Loucy (cell line): ENCODE measurements around the gene SLC39A1.
"Not testable (repeated sequence)": the region's sequence is repeated elsewhere in the genome, so short reads cannot be mapped to it uniquely, and the experiment has no call there.

ENCODE experiments used
- H2AFZ ChIP-seq: fragments of 200-600 bp; sonication (generic); 2 replicates; pipeline ENCODE4 v1.6.0; 2016; ENCODE audit warnings: antibody characterized with exemption, mild to moderate bottlenecking, low read length, moderate library complexity
- H3F3A ChIP-seq: fragments of 200-600 bp; 2 replicates; pipeline ENCODE4 v1.6.0; 2016; ENCODE audit warnings: antibody characterized with exemption, low read depth, mild to moderate bottlenecking
- H3K27me3 ChIP-seq: fragments of 200-600 bp; sonication (generic); 2 replicates; pipeline ENCODE4 v1.6.1; 2014; ENCODE audit warnings: low read length, mild to moderate bottlenecking; ENCODE audit not compliant: insufficient read depth, poor library complexity, severe bottlenecking
- H3K36me3 ChIP-seq: fragments of 200-600 bp; sonication (generic); 2 replicates; pipeline ENCODE4 v1.6.1; 2016; ENCODE audit warnings: low read length; ENCODE audit not compliant: insufficient read depth
- H3K4me1 ChIP-seq: fragments of 200-600 bp; sonication (generic); 2 replicates; pipeline ENCODE4 v1.5.1; 2014; ENCODE audit warnings: low read length, mild to moderate bottlenecking; ENCODE audit not compliant: insufficient read depth, poor library complexity, severe bottlenecking
- H3K4me2 ChIP-seq: fragments of 200-600 bp; sonication (generic); 2 replicates; pipeline ENCODE4 v1.6.0; 2014; ENCODE audit warnings: antibody characterized with exemption, low read length, low read depth, mild to moderate bottlenecking; ENCODE audit not compliant: poor library complexity, severe bottlenecking
- H3K4me3 ChIP-seq: fragments of 200-600 bp; sonication (generic); 2 replicates; pipeline ENCODE4 v1.5.1; 2014; ENCODE audit warnings: low read length, mild to moderate bottlenecking, mixed read lengths; ENCODE audit not compliant: poor library complexity, severe bottlenecking
- H3K79me2 ChIP-seq: fragments of 200-600 bp; sonication (generic); 2 replicates; pipeline ENCODE4 v1.6.1; 2014; ENCODE audit warnings: low read length; ENCODE audit not compliant: insufficient read depth
- H3K9ac ChIP-seq: fragments of 200-600 bp; sonication (generic); 2 replicates; pipeline ENCODE4 v1.6.0; 2014; ENCODE audit warnings: mild to moderate bottlenecking, low read depth, low read length, moderate library complexity; ENCODE audit not compliant: poor library complexity, severe bottlenecking
- H3K9me2 ChIP-seq: fragments of 200-600 bp; sonication (generic); replicated peaks from 2 replicates; pipeline ENCODE4 v1.6.1; 2016; ENCODE audit warnings: low read depth, low read length, mixed read lengths
- H3K9me3 ChIP-seq: fragments of 200-600 bp; sonication (generic); 2 replicates; pipeline ENCODE4 v1.6.1; 2014; ENCODE audit warnings: mild to moderate bottlenecking, antibody characterized with exemption, low read length, low read depth; ENCODE audit not compliant: insufficient read depth
- H4K20me1 ChIP-seq: fragments of 200-600 bp; sonication (generic); 2 replicates; pipeline ENCODE4 v1.6.0; 2014; ENCODE audit warnings: antibody characterized with exemption, low read length, mild to moderate bottlenecking; ENCODE audit not compliant: insufficient read depth, poor library complexity, severe bottlenecking
- EZH2phosphoT487 ChIP-seq: fragments of 200-600 bp; IDR thresholded peaks from 2 replicates; pipeline ENCODE4 v1.6.1; 2018; ENCODE audit warnings: antibody characterized with exemption, mild to moderate bottlenecking, moderate library complexity, borderline replicate concordance
- TF ChIP-seq, protein P1 (sequence below): fragments of 200-600 bp; sonication (generic); conservative IDR thresholded peaks from 2 replicates; pipeline ENCODE4 v1.5.1; 2014; ENCODE audit warnings: mild to moderate bottlenecking, antibody characterized with exemption, low read length

Gene SLC39A1

DNA sequence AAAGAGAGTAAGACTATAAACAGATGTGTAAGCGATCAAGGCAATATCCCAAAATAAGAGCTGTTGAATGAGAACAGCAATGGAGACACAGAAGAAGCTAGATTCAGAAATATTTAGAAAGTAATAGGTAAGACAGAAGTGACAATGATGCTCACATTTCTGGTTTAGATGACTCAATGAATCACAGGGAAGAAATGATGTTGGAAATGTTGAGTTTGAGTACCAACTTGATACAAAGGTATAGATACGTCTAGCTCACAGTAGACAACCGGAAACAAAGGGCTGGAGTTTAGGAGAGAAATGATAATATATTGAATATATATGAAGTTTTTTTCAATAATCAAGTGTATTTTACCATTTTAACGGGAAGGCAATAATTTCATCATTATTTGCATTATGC lies 47.0 kb downstream of the SLC39A1 start:
- peaks cover 93% of the 10 kb centered on the region for H4K20me1 ChIP-seq
- peaks cover 100% of the 10 kb centered on the region for H3K79me2 ChIP-seq
- TF ChIP-seq EZH2phosphoT487, result no peak
- TF ChIP-seq, protein P1, sequence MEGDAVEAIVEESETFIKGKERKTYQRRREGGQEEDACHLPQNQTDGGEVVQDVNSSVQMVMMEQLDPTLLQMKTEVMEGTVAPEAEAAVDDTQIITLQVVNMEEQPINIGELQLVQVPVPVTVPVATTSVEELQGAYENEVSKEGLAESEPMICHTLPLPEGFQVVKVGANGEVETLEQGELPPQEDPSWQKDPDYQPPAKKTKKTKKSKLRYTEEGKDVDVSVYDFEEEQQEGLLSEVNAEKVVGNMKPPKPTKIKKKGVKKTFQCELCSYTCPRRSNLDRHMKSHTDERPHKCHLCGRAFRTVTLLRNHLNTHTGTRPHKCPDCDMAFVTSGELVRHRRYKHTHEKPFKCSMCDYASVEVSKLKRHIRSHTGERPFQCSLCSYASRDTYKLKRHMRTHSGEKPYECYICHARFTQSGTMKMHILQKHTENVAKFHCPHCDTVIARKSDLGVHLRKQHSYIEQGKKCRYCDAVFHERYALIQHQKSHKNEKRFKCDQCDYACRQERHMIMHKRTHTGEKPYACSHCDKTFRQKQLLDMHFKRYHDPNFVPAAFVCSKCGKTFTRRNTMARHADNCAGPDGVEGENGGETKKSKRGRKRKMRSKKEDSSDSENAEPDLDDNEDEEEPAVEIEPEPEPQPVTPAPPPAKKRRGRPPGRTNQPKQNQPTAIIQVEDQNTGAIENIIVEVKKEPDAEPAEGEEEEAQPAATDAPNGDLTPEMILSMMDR, result no peak
- H3K9me2 ChIP-seq, result no peaks in the 10 kb centered on the region
- H3K36me3 ChIP-seq, result peaks cover 4% of the 10 kb centered on the region; the same call in 1 of the 2 replicates
- no peak overlapping the region for H2AFZ ChIP-seq
- no peaks in the 10 kb centered on the region for H3K27me3 ChIP-seq
- H3K9ac ChIP-seq, result no peak overlapping the region
- no peaks in the 10 kb centered on the region for H3K9me3 ChIP-seq
- H3K4me1 ChIP-seq, result peaks cover 37% of the 10 kb centered on the region
- no peak overlapping the region for H3K4me3 ChIP-seq
- no peaks in the 10 kb centered on the region for H3F3A ChIP-seq
- no peak overlapping the region for H3K4me2 ChIP-seq

DNA sequence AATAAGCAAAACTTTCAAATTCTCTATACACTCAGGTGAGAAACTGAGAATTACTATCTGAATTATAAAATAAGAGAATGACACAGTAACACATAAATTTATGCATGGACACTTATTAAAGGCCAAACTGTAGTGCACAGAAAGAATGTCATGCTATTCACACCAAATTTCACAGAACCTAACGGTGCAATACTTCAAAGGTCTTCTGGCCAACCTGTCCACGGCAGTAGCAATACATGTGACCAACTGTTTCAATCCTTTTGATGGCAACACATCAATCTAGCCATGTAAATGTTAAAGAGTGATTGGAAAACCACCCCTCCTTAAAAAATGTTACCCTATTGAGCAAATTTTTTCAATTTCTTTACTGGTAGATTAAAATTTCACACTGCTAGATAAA lies 51.0 kb downstream of the SLC39A1 start:
- H3F3A ChIP-seq, result no peaks in the 10 kb centered on the region
- H3K4me2 ChIP-seq, result no peak overlapping the region
- no peak overlapping the region for H3K4me3 ChIP-seq
- H4K20me1 ChIP-seq, result peaks cover 85% of the 10 kb centered on the region
- TF ChIP-seq EZH2phosphoT487, result no peak
- peaks cover 4% of the 10 kb centered on the region for H3K4me1 ChIP-seq
- no peak overlapping the region for H3K9ac ChIP-seq
- H2AFZ ChIP-seq, result no peak overlapping the region
- H3K27me3 ChIP-seq, result no peaks in the 10 kb centered on the region
- no peaks in the 10 kb centered on the region for H3K9me2 ChIP-seq
- H3K36me3 ChIP-seq, result peaks cover 3% of the 10 kb centered on the region
- peaks cover 99% of the 10 kb centered on the region for H3K79me2 ChIP-seq
- no peaks in the 10 kb centered on the region for H3K9me3 ChIP-seq

DNA sequence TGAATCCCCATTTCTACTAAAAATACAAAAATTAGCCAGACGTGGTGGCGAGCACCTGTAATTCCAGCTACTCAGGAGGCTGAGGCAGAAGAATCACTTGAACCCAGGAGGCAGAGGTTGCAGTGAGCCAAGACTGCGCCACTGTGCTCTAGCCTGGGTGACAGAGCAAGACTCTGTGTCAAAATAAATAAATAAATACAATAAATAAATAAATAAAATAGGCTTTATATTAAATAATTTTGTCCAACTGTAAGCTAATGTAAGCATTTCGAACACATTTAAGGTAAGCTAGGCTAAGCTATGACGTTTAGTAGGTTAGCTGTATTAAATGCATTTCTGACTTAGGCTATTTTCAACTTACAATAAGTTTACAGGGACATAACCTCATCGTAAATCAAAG lies 52.8 kb downstream of the SLC39A1 start:
- H3K9me3 ChIP-seq, result not testable (repeated sequence)
- peaks cover 84% of the 10 kb centered on the region for H4K20me1 ChIP-seq

More for the DNA sequence above, 52.8 kb downstream of the SLC39A1 start:
- not testable (repeated sequence) for H3K4me2 ChIP-seq, H3K9me2 ChIP-seq, H3K27me3 ChIP-seq, H3K4me3 ChIP-seq, H3K9ac ChIP-seq, H3K4me1 ChIP-seq, H3F3A ChIP-seq, H2AFZ ChIP-seq
- Histone ChIP-seq H3K79me2 (peaks cover 99% of the 10 kb centered on the region), H3K36me3 (peaks cover 11% of the 10 kb centered on the region)
